ENCODE results near the gene ZC3H4.

DNA sequence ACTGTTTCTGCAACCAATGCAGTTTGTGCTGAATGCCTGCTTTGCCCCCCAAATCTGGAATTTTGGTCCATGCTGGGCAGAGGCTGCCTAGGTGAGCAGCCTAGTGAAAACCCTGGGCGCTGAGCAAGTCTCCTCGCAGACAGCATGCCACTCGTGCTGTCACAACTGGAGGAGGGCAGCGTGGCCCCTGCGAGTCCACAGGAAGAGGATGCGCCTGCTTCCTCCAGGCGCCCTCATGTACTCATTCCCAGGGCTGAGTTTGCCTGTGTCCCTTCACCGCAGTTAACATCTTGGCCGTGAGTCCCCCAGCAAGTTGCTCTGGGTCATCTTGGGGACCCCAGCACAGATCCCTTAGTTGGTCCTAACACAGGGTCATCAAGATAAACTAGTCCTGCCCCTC, 39.0 kb downstream of the ZC3H4 start:
- TF ChIP-seq CTCF (conservative IDR thresholded peaks at IDR 0.05 in 1 of 2, IDR thresholded peaks at IDR 0.05 in 1 of 2; ENCODE audit: low read depth in 1 of 2, low read length in 2 of 2) = no peak
- TF ChIP-seq EZH2 (IDR thresholded peaks at IDR 0.05; ENCODE audit: low read length, missing control alignments) = no peak

Measured in fibroblast of lung (primary cell).